GM06990 (cell line): ENCODE results near the gene SLC25A2.
"Not testable (repeated sequence)": the region's sequence is repeated elsewhere in the genome, so short reads cannot be mapped to it uniquely, and the experiment has no call there.

Experiments
- DNase-seq: peaks from one replicate; pipeline ENCODE4 v3.0.0-alpha.2; 2011; ENCODE audit not compliant: insufficient read length; ENCODE audit errors: extremely low read depth
- H3K27me3 ChIP-seq: replicated peaks from 2 replicates; pipeline ENCODE4 v1.6.0; 2011; ENCODE audit warnings: low read length; ENCODE audit not compliant: control insufficient read depth, insufficient read depth
- H3K36me3 ChIP-seq: 2 replicates; pipeline ENCODE4 v1.5.1; 2011; ENCODE audit warnings: low read length; ENCODE audit not compliant: control insufficient read depth, insufficient read depth
- H3K4me3 ChIP-seq: replicated peaks from 2 replicates; pipeline ENCODE4 v1.5.1; 2011; ENCODE audit warnings: low read depth, mild to moderate bottlenecking, control low read depth, low read length
- CTCF ChIP-seq: IDR thresholded peaks from 2 replicates; pipeline ENCODE4 v1.5.1; 2011; ENCODE audit warnings: low read length, control low read depth, mild to moderate bottlenecking, inconsistent platforms; ENCODE audit not compliant: insufficient read depth, poor library complexity, severe bottlenecking

The SLC25A2 gene

DNA sequence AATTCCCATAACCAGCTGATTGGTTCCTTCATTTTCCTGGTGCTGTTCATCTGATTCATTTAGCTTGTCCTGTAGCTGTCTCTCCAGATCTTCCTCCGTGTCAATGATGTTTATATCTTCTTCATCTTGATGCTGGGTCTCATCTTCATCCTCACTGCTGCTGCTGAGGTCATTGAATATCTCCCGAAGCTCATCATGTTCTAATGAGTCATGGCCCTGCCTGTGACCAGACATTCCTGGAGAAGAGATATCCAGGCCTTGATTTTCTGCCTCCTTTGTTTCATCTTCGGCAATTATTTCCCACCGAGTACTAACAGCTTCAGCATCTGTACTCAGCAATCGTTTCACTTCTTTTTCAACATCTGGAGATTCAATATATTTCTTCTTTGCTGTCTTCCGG, 15.4 kb upstream of the SLC25A2 start:
- Histone ChIP-seq H3K36me3 (peaks cover 6% of the 10 kb centered on the region; the same call in 1 of the 2 replicates), H3K4me3 (no peak overlapping the region; the same call in 1 of the 2 replicates), H3K27me3 (no peaks in the 10 kb centered on the region)
- TF ChIP-seq CTCF = no peak
- no peak for DNase-seq

DNA sequence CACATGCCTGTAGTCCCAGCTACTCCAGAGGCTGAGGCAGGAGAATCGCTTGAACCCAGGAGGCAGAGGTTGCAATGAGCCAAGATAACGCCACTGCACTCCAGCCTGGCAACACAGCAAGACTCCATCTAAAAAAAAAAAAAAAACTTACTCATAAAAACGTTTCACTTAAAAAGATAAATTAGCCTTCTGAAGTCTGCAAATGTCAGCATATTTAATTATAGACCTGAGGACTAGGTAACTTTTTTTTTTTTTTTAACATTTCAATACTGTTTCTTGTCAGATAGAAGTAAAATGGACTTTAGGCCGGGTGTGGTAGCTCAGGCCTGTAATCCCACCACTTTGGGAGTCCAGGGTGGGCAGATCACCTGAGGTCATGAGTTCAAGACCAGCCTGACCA, 13.1 kb upstream of the SLC25A2 start:
- not testable (repeated sequence) for H3K4me3 ChIP-seq, DNase-seq, H3K36me3 ChIP-seq, H3K27me3 ChIP-seq

GRCh38 chr5:141313711-141314110, 9.9 kb upstream of the SLC25A2 start:
- DNase-seq = no peak
- no peak overlapping the region for H3K4me3 ChIP-seq
- no peaks in the 10 kb centered on the region for H3K27me3 ChIP-seq
- no peak for TF ChIP-seq CTCF
- H3K36me3 ChIP-seq = no peaks in the 10 kb centered on the region

DNA sequence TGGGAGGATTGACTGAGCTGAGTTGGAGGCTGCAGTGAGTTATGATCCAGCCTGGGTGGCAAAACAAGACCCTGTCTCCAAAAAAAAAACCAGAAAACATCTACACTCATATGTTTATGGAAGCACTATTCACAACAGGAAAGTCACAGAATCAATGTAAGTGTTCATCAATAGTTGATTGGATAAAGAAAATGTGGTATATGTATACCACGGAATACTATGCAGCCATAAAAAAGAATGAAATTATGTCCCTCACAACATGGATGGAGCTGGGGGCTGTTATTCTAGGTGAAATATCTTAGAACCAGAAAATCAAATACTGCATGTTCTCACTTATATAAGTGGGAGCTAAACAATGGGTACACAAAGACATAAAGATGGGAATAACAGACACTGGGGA, 2.8 kb upstream of the SLC25A2 start:
- Histone ChIP-seq H3K27me3 (no peaks in the 10 kb centered on the region), H3K36me3 (no peaks in the 10 kb centered on the region; the same call in 1 of the 2 replicates), H3K4me3 (no peak overlapping the region)
- DNase-seq = no peak
- TF ChIP-seq CTCF = no peak

GRCh38 chr5:141298376-141298775, 5.5 kb downstream of the SLC25A2 start:
- Histone ChIP-seq H3K36me3 (no peaks in the 10 kb centered on the region), H3K4me3 (no peak overlapping the region), H3K27me3 (no peaks in the 10 kb centered on the region)
- no peak for TF ChIP-seq CTCF
- DNase-seq = no peak

DNA sequence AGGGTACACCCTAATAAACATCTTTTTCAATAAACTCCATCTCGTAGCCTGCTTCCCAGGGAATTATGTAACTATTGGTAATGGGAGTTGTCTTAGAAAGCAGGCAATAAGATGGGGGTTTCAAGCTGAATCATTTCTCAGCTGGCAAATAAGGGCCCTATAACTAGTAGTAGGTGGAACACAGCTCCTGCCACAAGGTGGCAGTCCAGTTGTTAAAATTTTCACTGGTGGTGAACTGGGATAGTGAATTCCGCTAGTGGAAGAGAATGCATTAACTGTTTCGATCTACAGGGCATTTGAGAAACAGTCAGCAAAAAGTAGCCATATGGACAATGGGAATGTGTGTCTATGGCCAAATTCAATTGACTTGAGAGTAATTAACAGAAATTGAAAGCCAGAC, 30.9 kb downstream of the SLC25A2 start:
- Histone ChIP-seq H3K4me3 (no peak overlapping the region), H3K27me3 (no peaks in the 10 kb centered on the region), H3K36me3 (no peaks in the 10 kb centered on the region)
- TF ChIP-seq CTCF = no peak
- no peak for DNase-seq
